Fibroblast of skin of left biceps (primary cell): Measurements from ENCODE around the gene PRPF39.
A peak's percentile ranks its signal among the peaks of the same experiment; 100 is the strongest.
"Not testable (repeated sequence)": the region's sequence is repeated elsewhere in the genome, so short reads cannot be mapped to it uniquely, and the experiment has no call there.

Experiments used
- DNase-seq, 2 experiments: peaks; one replicate each; pipeline ENCODE4 v3.0.0-alpha.2; 2013; ENCODE audit warnings: low read depth in 2 of 2

Gene PRPF39

GRCh38 chr14:45135659-45136395 lies 51.9 kb downstream of the PRPF39 start, which contains the start of gene FANCM:
Gene FANCM (plus strand): TSS chr14:45135930. CDS start chr14:45136032, 102 bp downstream.
- peak; percentile 95 to 96 for DNase-seq

GRCh38 chr14:45136399-45136798 lies 52.5 kb downstream of the PRPF39 start:
- no peak for DNase-seq

GRCh38 chr14:45140661-45141187 lies 56.8 kb downstream of the PRPF39 start:
- DNase-seq = no peak

- DNase-seq = not testable (repeated sequence)
These were observed 58.2 kb downstream of the PRPF39 start for GRCh38 chr14:45142083-45142482.

- no peak for DNase-seq
These were observed 60.7 kb downstream of the PRPF39 start for GRCh38 chr14:45144658-45145057.

- DNase-seq = no peak
These were observed 61.3 kb downstream of the PRPF39 start for GRCh38 chr14:45145214-45145613.

- no peak for DNase-seq
These were observed 65.7 kb downstream of the PRPF39 start for GRCh38 chr14:45149602-45150001.

- no peak for DNase-seq
These were observed 66.5 kb downstream of the PRPF39 start for GRCh38 chr14:45150386-45150890.

GRCh38 chr14:45156067-45156466 lies 72.2 kb downstream of the PRPF39 start:
- DNase-seq = no peak
